WTC11 (cell line): Measurements from ENCODE around the gene CCDC81. TPM values are rescaled to one million over a fixed set of nuclear protein-coding genes. Genes with fewer than 3 reads are reported as not detected.

ENCODE experiments used
- ATAC-seq: fragments of 200-7000 bp; cut with Tn5 transposase; 2 replicates; pipeline ENCODE4 v1.10.0; 2021; ENCODE audit warnings: mild to moderate bottlenecking, moderate library complexity
- CTCF ChIA-PET: fragments of 300-600 bp; sonication (Branson Sonifier 250); formaldehyde crosslinking; loops from one replicate; lab custom pipeline; 2021; ENCODE audit warnings: antibody characterized with exemption; lab: Charles Lee
- POLR2A ChIA-PET: fragments of 350-600 bp; sonication (Branson Sonifier 250); formaldehyde crosslinking; loops from one replicate; lab custom pipeline; 2021; ENCODE audit warnings: antibody characterized with exemption; lab: Charles Lee
- DNase-seq: peaks from one replicate; pipeline ENCODE4 v3.0.0; 2021; ENCODE audit warnings: low spot score
- H3K27ac Mint-ChIP-seq: 2 replicates; pipeline ENCODE4 v1.8.0; 2021; ENCODE audit warnings: mixed read lengths
- H3K27me3 Mint-ChIP-seq: 2 replicates; pipeline ENCODE4 v1.8.0; 2021; ENCODE audit warnings: low read depth, mild to moderate bottlenecking, moderate library complexity, mixed read lengths
- H3K36me3 Mint-ChIP-seq: 2 replicates; pipeline ENCODE4 v1.8.0; 2021; ENCODE audit warnings: mixed read lengths
- H3K4me1 Mint-ChIP-seq: 2 replicates; pipeline ENCODE4 v1.8.0; 2022; ENCODE audit warnings: mixed read lengths
- H3K4me3 Mint-ChIP-seq: 2 replicates; pipeline ENCODE4 v1.8.0; 2021; ENCODE audit warnings: mild to moderate bottlenecking, moderate library complexity, mixed read lengths
- H3K9me3 Mint-ChIP-seq: 2 replicates; pipeline ENCODE4 v1.8.0; 2021; ENCODE audit warnings: mixed read lengths
- AR ChIP-seq: fragments of 250-450 bp; sonication (Bioruptor Pico); IDR thresholded peaks from 2 replicates; pipeline ENCODE4 v1.9.0; 2021; ENCODE audit warnings: mild to moderate bottlenecking
- CREM ChIP-seq: sonication (generic); formaldehyde crosslinking; IDR thresholded peaks from 2 replicates; pipeline ENCODE4 v1.8.1; 2022; ENCODE audit warnings: mild to moderate bottlenecking, missing genetic modification reagents, moderate library complexity
- GTF2I ChIP-seq: fragments of 250-450 bp; sonication (Bioruptor Pico); conservative IDR thresholded peaks from 2 replicates; pipeline ENCODE4 v1.4.0; 2021; ENCODE audit warnings: mild to moderate bottlenecking
- MAX ChIP-seq: sonication (generic); formaldehyde crosslinking; IDR thresholded peaks from 2 replicates; pipeline ENCODE4 v1.8.0; 2022; ENCODE audit warnings: mild to moderate bottlenecking, missing genetic modification reagents
- NFYB ChIP-seq: sonication (generic); formaldehyde crosslinking; conservative IDR thresholded peaks from 2 replicates; pipeline ENCODE4 v1.8.0; 2022; ENCODE audit warnings: low read depth, missing genetic modification reagents
- ZNF138 ChIP-seq: sonication (generic); formaldehyde crosslinking; conservative IDR thresholded peaks from 2 replicates; pipeline ENCODE4 v1.8.1; 2022; ENCODE audit warnings: mild to moderate bottlenecking, moderate library complexity, missing genetic modification reagents
- ZNF423 ChIP-seq: fragments of 250-450 bp; sonication (Bioruptor Pico); IDR thresholded peaks from 2 replicates; pipeline ENCODE4 v2.1.2; 2022; ENCODE audit warnings: mild to moderate bottlenecking, moderate library complexity
- total RNA-seq: library from RNA; stranded (reverse); gene quantifications from 3 replicates; pipeline ENCODE4 v1.2.3, GENCODE V29; 2021
- TF ChIP-seq, protein P1 (sequence below): sonication (generic); formaldehyde crosslinking; IDR thresholded peaks from 2 replicates; pipeline ENCODE4 v1.8.1; 2023; ENCODE audit warnings: mild to moderate bottlenecking, missing genetic modification reagents, borderline replicate concordance
- TF ChIP-seq, protein P2 (sequence below): sonication (generic); formaldehyde crosslinking; conservative IDR thresholded peaks from 2 replicates; pipeline ENCODE4 v1.8.1; 2023; ENCODE audit warnings: mild to moderate bottlenecking, low read depth, missing genetic modification reagents, moderate library complexity
- TF ChIP-seq, protein P3 (sequence below): fragments of 200-600 bp; IDR thresholded peaks from 2 replicates; pipeline ENCODE4 v1.8.0; 2022; ENCODE audit warnings: antibody characterized with exemption
- TF ChIP-seq, protein P4 (sequence below): sonication (generic); formaldehyde crosslinking; IDR thresholded peaks from 2 replicates; pipeline ENCODE4 v1.8.0; 2023; ENCODE audit warnings: missing genetic modification reagents, mild to moderate bottlenecking, borderline replicate concordance

Gene CCDC81
- total RNA-seq, 1 experiment from 2014 or later: 0.98 TPM

GRCh38 chr11:86440843-86441242 lies 66.2 kb downstream of the CCDC81 start (continued):
- TF ChIP-seq CREM: no peak

DNA sequence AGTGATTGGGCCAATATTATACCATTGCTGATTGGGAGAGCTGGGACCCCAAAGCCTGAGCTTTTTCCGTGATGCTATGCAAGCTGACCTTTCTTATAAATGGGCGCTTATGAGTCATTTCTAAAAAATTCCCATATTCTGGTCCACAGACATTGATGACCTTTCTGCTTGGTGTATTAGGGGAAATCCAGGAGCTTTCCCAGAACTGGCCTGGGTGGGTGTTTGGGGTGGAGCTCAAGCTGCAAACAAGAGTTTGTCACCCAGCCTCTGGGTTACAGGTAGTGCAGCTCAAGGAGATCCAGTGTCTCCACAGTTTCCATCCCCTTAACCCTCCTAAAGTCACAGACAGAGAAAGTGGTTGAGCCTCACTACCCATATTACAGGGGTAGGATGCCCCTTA lies 67.7 kb downstream of the CCDC81 start:
- no peak for DNase-seq
- Mint-ChIP-seq H3K27me3 (no peaks in the 10 kb centered on the region; the same call in 1 of the 2 replicates), H3K9me3 (no peaks in the 10 kb centered on the region), H3K4me1 (no peaks in the 10 kb centered on the region)
- POLR2A ChIA-PET: no interaction called here
- TF ChIP-seq MAX (no peak), AR (no peak), ZNF423 (CRISPR knock-in tag) (no peak), GTF2I (CRISPR knock-in tag) (no peak), ZNF138 (CRISPR knock-in tag) (no peak), NFYB (CRISPR knock-in tag) (no peak)
- TF ChIP-seq, protein P1, sequence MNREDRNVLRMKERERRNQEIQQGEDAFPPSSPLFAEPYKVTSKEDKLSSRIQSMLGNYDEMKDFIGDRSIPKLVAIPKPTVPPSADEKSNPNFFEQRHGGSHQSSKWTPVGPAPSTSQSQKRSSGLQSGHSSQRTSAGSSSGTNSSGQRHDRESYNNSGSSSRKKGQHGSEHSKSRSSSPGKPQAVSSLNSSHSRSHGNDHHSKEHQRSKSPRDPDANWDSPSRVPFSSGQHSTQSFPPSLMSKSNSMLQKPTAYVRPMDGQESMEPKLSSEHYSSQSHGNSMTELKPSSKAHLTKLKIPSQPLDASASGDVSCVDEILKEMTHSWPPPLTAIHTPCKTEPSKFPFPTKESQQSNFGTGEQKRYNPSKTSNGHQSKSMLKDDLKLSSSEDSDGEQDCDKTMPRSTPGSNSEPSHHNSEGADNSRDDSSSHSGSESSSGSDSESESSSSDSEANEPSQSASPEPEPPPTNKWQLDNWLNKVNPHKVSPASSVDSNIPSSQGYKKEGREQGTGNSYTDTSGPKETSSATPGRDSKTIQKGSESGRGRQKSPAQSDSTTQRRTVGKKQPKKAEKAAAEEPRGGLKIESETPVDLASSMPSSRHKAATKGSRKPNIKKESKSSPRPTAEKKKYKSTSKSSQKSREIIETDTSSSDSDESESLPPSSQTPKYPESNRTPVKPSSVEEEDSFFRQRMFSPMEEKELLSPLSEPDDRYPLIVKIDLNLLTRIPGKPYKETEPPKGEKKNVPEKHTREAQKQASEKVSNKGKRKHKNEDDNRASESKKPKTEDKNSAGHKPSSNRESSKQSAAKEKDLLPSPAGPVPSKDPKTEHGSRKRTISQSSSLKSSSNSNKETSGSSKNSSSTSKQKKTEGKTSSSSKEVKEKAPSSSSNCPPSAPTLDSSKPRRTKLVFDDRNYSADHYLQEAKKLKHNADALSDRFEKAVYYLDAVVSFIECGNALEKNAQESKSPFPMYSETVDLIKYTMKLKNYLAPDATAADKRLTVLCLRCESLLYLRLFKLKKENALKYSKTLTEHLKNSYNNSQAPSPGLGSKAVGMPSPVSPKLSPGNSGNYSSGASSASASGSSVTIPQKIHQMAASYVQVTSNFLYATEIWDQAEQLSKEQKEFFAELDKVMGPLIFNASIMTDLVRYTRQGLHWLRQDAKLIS: no peak
- TF ChIP-seq, protein P2, sequence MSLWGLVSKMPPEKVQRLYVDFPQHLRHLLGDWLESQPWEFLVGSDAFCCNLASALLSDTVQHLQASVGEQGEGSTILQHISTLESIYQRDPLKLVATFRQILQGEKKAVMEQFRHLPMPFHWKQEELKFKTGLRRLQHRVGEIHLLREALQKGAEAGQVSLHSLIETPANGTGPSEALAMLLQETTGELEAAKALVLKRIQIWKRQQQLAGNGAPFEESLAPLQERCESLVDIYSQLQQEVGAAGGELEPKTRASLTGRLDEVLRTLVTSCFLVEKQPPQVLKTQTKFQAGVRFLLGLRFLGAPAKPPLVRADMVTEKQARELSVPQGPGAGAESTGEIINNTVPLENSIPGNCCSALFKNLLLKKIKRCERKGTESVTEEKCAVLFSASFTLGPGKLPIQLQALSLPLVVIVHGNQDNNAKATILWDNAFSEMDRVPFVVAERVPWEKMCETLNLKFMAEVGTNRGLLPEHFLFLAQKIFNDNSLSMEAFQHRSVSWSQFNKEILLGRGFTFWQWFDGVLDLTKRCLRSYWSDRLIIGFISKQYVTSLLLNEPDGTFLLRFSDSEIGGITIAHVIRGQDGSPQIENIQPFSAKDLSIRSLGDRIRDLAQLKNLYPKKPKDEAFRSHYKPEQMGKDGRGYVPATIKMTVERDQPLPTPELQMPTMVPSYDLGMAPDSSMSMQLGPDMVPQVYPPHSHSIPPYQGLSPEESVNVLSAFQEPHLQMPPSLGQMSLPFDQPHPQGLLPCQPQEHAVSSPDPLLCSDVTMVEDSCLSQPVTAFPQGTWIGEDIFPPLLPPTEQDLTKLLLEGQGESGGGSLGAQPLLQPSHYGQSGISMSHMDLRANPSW (CRISPR knock-in tag): no peak
- TF ChIP-seq, protein P3, sequence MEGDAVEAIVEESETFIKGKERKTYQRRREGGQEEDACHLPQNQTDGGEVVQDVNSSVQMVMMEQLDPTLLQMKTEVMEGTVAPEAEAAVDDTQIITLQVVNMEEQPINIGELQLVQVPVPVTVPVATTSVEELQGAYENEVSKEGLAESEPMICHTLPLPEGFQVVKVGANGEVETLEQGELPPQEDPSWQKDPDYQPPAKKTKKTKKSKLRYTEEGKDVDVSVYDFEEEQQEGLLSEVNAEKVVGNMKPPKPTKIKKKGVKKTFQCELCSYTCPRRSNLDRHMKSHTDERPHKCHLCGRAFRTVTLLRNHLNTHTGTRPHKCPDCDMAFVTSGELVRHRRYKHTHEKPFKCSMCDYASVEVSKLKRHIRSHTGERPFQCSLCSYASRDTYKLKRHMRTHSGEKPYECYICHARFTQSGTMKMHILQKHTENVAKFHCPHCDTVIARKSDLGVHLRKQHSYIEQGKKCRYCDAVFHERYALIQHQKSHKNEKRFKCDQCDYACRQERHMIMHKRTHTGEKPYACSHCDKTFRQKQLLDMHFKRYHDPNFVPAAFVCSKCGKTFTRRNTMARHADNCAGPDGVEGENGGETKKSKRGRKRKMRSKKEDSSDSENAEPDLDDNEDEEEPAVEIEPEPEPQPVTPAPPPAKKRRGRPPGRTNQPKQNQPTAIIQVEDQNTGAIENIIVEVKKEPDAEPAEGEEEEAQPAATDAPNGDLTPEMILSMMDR: no peak
- TF ChIP-seq, protein P4, sequence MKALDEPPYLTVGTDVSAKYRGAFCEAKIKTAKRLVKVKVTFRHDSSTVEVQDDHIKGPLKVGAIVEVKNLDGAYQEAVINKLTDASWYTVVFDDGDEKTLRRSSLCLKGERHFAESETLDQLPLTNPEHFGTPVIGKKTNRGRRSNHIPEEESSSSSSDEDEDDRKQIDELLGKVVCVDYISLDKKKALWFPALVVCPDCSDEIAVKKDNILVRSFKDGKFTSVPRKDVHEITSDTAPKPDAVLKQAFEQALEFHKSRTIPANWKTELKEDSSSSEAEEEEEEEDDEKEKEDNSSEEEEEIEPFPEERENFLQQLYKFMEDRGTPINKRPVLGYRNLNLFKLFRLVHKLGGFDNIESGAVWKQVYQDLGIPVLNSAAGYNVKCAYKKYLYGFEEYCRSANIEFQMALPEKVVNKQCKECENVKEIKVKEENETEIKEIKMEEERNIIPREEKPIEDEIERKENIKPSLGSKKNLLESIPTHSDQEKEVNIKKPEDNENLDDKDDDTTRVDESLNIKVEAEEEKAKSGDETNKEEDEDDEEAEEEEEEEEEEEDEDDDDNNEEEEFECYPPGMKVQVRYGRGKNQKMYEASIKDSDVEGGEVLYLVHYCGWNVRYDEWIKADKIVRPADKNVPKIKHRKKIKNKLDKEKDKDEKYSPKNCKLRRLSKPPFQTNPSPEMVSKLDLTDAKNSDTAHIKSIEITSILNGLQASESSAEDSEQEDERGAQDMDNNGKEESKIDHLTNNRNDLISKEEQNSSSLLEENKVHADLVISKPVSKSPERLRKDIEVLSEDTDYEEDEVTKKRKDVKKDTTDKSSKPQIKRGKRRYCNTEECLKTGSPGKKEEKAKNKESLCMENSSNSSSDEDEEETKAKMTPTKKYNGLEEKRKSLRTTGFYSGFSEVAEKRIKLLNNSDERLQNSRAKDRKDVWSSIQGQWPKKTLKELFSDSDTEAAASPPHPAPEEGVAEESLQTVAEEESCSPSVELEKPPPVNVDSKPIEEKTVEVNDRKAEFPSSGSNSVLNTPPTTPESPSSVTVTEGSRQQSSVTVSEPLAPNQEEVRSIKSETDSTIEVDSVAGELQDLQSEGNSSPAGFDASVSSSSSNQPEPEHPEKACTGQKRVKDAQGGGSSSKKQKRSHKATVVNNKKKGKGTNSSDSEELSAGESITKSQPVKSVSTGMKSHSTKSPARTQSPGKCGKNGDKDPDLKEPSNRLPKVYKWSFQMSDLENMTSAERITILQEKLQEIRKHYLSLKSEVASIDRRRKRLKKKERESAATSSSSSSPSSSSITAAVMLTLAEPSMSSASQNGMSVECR (CRISPR knock-in tag): no peak
- TF ChIP-seq, all 79 proteins: peak for 0
- H3K36me3 Mint-ChIP-seq: no peaks in the 10 kb centered on the region
- no peak overlapping the region for H3K4me3 Mint-ChIP-seq
- CTCF ChIA-PET: interaction anchor here (0.9 to 1.4 kb wide), 2 partner anchors 81 to 166 kb away, joined by 4 to 6 read pairs; no protein-coding TSS in a partner anchor
- no peak overlapping the region for H3K27ac Mint-ChIP-seq
- no peak for ATAC-seq
